ENCODE results near the gene ZNF433.

Gene ZNF433

DNA sequence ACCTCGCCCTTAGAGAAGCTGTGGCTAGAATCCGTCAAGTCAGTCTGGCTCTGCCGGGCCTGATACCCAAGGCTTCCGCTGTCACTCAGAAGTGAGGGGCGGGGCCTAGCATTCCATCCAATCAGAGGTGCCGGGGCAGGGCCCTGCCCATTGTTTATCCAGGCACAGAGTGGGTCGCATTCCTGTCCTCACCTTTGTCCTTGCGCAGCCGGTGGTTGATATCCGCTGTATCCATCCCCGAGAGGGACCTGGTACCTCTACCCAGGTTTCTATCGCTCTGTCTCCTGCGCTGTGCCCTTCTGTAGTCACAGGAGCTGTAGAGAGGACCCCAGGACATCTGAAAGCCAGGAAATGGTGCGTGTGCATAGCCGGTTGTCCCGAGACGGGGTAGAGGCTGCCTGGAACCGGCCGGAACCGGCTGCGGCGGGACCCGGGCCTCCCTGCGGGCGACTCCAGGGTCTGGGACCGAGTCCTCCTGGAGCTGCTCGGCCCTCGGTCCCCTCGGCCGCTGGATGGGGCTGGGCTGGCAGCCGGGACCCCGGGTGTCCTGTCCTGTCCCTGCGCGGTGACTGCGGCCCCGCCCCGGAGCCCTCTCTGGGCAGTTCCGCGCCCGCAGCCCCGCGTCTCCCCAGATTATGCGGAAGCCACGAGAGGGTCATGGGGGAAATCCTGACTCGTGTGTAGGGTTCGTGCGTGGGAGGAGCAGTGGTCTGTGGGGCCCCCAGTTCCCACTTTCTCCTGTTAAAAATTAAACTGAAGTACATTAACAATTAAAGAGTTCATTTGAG is 70.4 kb downstream of the ZNF433 start, which contains the start of gene ZNF763:
Gene ZNF763, plus strand, starts transcription at position 183 of the 788 bp plus-strand sequence. Its CDS starts 169 bp downstream, at position 352.
- H3K4me2 ChIP-seq (ENCODE audit: low read length), result peak within 1 kb of the TSS; percentile 76
- H3K9me2 ChIP-seq (ENCODE audit: low read depth, low read length), result no peaks in the 10 kb centered on the region
- peak within 1 kb of the TSS; percentile 70 for H3K27ac ChIP-seq (ENCODE audit: low read depth, low read length, poor library complexity, severe bottlenecking)
- H3K4me1 ChIP-seq (ENCODE audit: insufficient read depth, low read length, severe bottlenecking), result peaks cover 15% of the 10 kb centered on the region
- no peaks in the 10 kb centered on the region for H3F3A ChIP-seq (ENCODE audit: insufficient read depth, low read length)
- no peaks in the 10 kb centered on the region for H4K20me1 ChIP-seq (ENCODE audit: insufficient read depth, low read length)
- peak within 1 kb of the TSS; percentile 86 for H3K4me3 ChIP-seq (ENCODE audit: low read depth, low read length, poor library complexity, severe bottlenecking)
- TF ChIP-seq, protein P1, sequence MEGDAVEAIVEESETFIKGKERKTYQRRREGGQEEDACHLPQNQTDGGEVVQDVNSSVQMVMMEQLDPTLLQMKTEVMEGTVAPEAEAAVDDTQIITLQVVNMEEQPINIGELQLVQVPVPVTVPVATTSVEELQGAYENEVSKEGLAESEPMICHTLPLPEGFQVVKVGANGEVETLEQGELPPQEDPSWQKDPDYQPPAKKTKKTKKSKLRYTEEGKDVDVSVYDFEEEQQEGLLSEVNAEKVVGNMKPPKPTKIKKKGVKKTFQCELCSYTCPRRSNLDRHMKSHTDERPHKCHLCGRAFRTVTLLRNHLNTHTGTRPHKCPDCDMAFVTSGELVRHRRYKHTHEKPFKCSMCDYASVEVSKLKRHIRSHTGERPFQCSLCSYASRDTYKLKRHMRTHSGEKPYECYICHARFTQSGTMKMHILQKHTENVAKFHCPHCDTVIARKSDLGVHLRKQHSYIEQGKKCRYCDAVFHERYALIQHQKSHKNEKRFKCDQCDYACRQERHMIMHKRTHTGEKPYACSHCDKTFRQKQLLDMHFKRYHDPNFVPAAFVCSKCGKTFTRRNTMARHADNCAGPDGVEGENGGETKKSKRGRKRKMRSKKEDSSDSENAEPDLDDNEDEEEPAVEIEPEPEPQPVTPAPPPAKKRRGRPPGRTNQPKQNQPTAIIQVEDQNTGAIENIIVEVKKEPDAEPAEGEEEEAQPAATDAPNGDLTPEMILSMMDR (IDR thresholded peaks at IDR 0.05; ENCODE audit: low read length), result no peak
- no peak for TF ChIP-seq EZH2 (IDR thresholded peaks at IDR 0.05; ENCODE audit: borderline replicate concordance, low read length)
- peak within 1 kb of the TSS; percentile 81 for H3K9ac ChIP-seq (ENCODE audit: low read length)
- H2AFZ ChIP-seq (ENCODE audit: low read length), result no peak within 1 kb of the TSS
- H3K79me2 ChIP-seq (ENCODE audit: insufficient read depth, low read length), result no peaks in the 10 kb centered on the region
- peaks cover 6% of the 10 kb centered on the region; the same call in 1 of the 2 replicates for H3K36me3 ChIP-seq (ENCODE audit: insufficient read depth, low read length)
- H3K27me3 ChIP-seq (ENCODE audit: insufficient read depth, low read length), result no peaks in the 10 kb centered on the region
- no peaks in the 10 kb centered on the region for H3K9me3 ChIP-seq (ENCODE audit: low read length)

All from OCI-LY1 (cell line).